ENCODE results near the gene DNM3. TPM values are rescaled to one million over a fixed set of nuclear protein-coding genes. Genes with fewer than 3 reads are reported as not detected.
"Not testable (repeated sequence)": the region's sequence is repeated elsewhere in the genome, so short reads cannot be mapped to it uniquely, and the experiment has no call there.

DNM3 gene
- total RNA-seq, 1 donor from 2014 or later = 2.7 TPM

GRCh38 chr1:172357753-172358385, 516.6 kb downstream of the DNM3 start:
- H3K27me3 ChIP-seq (ENCODE audit: control insufficient read depth, insufficient read depth, low read length) = no peaks in the 10 kb centered on the region
- no peak overlapping the region for H3K4me3 ChIP-seq (ENCODE audit: low read depth, low read length)
- H3K36me3 ChIP-seq (ENCODE audit: control insufficient read depth, insufficient read depth, low read length) = no peaks in the 10 kb centered on the region
- TF ChIP-seq CTCF (IDR thresholded peaks at IDR 0.05; ENCODE audit: insufficient read depth, low read length, poor library complexity, severe bottlenecking) = no peak
- no peak for DNase-seq (ENCODE audit: low read depth)

GRCh38 chr1:172359491-172359999, 518.2 kb downstream of the DNM3 start:
- Histone ChIP-seq H3K36me3 (ENCODE audit: control insufficient read depth, insufficient read depth, low read length) (no peaks in the 10 kb centered on the region), H3K27me3 (ENCODE audit: control insufficient read depth, insufficient read depth, low read length) (no peaks in the 10 kb centered on the region), H3K4me3 (ENCODE audit: low read depth, low read length) (no peak overlapping the region)
- TF ChIP-seq CTCF (IDR thresholded peaks at IDR 0.05; ENCODE audit: insufficient read depth, low read length, poor library complexity, severe bottlenecking) = no peak
- no peak for DNase-seq (ENCODE audit: low read depth)

GRCh38 chr1:172360511-172360910, 519.2 kb downstream of the DNM3 start:
- no peak for TF ChIP-seq CTCF (IDR thresholded peaks at IDR 0.05; ENCODE audit: insufficient read depth, low read length, poor library complexity, severe bottlenecking)
- no peaks in the 10 kb centered on the region for H3K27me3 ChIP-seq (ENCODE audit: control insufficient read depth, insufficient read depth, low read length)
- no peak for DNase-seq (ENCODE audit: low read depth)
- no peaks in the 10 kb centered on the region for H3K36me3 ChIP-seq (ENCODE audit: control insufficient read depth, insufficient read depth, low read length)
- H3K4me3 ChIP-seq (ENCODE audit: low read depth, low read length) = no peak overlapping the region

GRCh38 chr1:172360985-172361384, 519.7 kb downstream of the DNM3 start:
- H3K36me3 ChIP-seq (ENCODE audit: control insufficient read depth, insufficient read depth, low read length) = no peaks in the 10 kb centered on the region
- DNase-seq (ENCODE audit: low read depth) = no peak
- no peaks in the 10 kb centered on the region for H3K27me3 ChIP-seq (ENCODE audit: control insufficient read depth, insufficient read depth, low read length)
- TF ChIP-seq CTCF (IDR thresholded peaks at IDR 0.05; ENCODE audit: insufficient read depth, low read length, poor library complexity, severe bottlenecking) = no peak
- H3K4me3 ChIP-seq (ENCODE audit: low read depth, low read length) = no peak overlapping the region

- Histone ChIP-seq H3K27me3 (ENCODE audit: control insufficient read depth, insufficient read depth, low read length) (no peaks in the 10 kb centered on the region), H3K4me3 (ENCODE audit: low read depth, low read length) (no peak overlapping the region), H3K36me3 (ENCODE audit: control insufficient read depth, insufficient read depth, low read length) (no peaks in the 10 kb centered on the region)
- no peak for TF ChIP-seq CTCF (IDR thresholded peaks at IDR 0.05; ENCODE audit: insufficient read depth, low read length, poor library complexity, severe bottlenecking)
- no peak for DNase-seq (ENCODE audit: low read depth)
Measured at GRCh38 chr1:172363852-172364251, 522.6 kb downstream of the DNM3 start.

DNA sequence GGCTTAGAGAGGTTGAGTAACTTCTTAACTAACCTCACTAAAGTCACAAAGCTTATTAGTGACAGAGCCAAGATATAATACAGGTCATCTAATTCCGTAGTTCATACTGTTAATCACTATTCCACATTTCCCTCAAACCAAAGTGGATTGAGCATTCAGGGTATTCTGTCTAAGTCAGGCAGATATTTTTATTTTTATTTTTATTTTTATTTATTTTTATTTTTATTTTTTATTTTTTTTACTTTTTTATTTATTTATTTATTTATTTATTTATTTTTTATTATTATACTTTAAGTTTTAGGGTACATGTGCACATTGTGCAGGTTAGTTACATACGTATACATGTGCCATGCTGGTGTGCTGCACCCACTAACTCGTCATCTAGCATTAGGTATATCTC, 530.3 kb downstream of the DNM3 start:
- not testable (repeated sequence) for DNase-seq (ENCODE audit: low read depth); H3K36me3 ChIP-seq (ENCODE audit: control insufficient read depth, insufficient read depth, low read length); H3K4me3 ChIP-seq (ENCODE audit: low read depth, low read length); H3K27me3 ChIP-seq (ENCODE audit: control insufficient read depth, insufficient read depth, low read length)
